ENCODE measurements around the gene IL18. TPM values are rescaled to one million over a fixed set of nuclear protein-coding genes. Genes with fewer than 3 reads are reported as not detected.
"Not testable (repeated sequence)": the region's sequence is repeated elsewhere in the genome, so short reads cannot be mapped to it uniquely, and the experiment has no call there.

The IL18 gene
- total RNA-seq, 2 experiments from 2014 or later = not detected

DNA sequence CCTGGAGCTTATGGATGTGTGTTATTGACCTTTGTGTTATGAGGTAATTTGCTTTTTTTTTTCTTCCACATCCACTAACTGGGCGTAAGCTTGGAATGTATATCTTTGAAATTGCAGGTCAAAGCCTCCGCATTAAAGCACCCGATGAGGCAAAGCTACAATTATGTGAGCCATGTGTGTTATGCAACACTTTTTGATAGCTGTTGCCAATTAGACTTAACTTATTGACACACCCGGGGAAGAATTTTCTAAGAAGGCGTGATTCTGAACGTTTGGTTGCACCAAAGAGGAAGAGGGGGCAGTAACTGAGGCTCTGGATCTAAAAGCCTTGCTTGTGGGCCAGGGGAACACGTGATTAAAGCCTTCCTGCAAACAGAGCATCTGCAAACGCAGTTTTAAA is 2.7 kb upstream of the IL18 start:
- Mint-ChIP-seq H3K27ac (no peak overlapping the region), H3K9me3 (no peaks in the 10 kb centered on the region), H3K27me3 (peaks cover 15% of the 10 kb centered on the region), H3K4me1 (ENCODE audit: low read depth) (no peaks in the 10 kb centered on the region), H3K4me3 (no peak overlapping the region), H3K36me3 (ENCODE audit: low read depth) (no peaks in the 10 kb centered on the region)
- ATAC-seq (no peak), DNase-seq (no peak)
- CTCF ChIA-PET = no interaction called here
- TF ChIP-seq, protein P1, sequence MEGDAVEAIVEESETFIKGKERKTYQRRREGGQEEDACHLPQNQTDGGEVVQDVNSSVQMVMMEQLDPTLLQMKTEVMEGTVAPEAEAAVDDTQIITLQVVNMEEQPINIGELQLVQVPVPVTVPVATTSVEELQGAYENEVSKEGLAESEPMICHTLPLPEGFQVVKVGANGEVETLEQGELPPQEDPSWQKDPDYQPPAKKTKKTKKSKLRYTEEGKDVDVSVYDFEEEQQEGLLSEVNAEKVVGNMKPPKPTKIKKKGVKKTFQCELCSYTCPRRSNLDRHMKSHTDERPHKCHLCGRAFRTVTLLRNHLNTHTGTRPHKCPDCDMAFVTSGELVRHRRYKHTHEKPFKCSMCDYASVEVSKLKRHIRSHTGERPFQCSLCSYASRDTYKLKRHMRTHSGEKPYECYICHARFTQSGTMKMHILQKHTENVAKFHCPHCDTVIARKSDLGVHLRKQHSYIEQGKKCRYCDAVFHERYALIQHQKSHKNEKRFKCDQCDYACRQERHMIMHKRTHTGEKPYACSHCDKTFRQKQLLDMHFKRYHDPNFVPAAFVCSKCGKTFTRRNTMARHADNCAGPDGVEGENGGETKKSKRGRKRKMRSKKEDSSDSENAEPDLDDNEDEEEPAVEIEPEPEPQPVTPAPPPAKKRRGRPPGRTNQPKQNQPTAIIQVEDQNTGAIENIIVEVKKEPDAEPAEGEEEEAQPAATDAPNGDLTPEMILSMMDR (IDR thresholded peaks at IDR 0.05) = no peak
- intact Hi-C loops (cut with micrococcal nuclease) = no loop called here
- POLR2A ChIA-PET = no interaction called here

GRCh38 chr11:112165049-112165448 is 1.2 kb upstream of the IL18 start:
- Mint-ChIP-seq H3K4me3 (no peak overlapping the region), H3K27ac (no peak overlapping the region), H3K4me1 (ENCODE audit: low read depth) (no peaks in the 10 kb centered on the region), H3K36me3 (ENCODE audit: low read depth) (no peaks in the 10 kb centered on the region), H3K9me3 (no peaks in the 10 kb centered on the region), H3K27me3 (peaks cover 15% of the 10 kb centered on the region)
- POLR2A ChIA-PET = no interaction called here
- ATAC-seq (no peak), DNase-seq (no peak)
- TF ChIP-seq, protein P1 (IDR thresholded peaks at IDR 0.05) = no peak
- CTCF ChIA-PET = interaction anchor here (1.2 to 1.6 kb wide), 2 partner anchors 10 to 115 kb away, joined by 3 to 4 read pairs; partner anchors contain the start of gene BCO2
- intact Hi-C loops (cut with micrococcal nuclease) = no loop called here

- H3K27ac Mint-ChIP-seq = no peak overlapping the region
- CTCF ChIA-PET = interaction anchor here (1.0 kb wide), 1 partner anchor 49 kb away, joined by 4 read pairs; no protein-coding TSS in a partner anchor
- DNase-seq (no peak), ATAC-seq (no peak)
- no peaks in the 10 kb centered on the region for H3K4me1 Mint-ChIP-seq (ENCODE audit: low read depth)
- intact Hi-C loops (cut with micrococcal nuclease) = no loop called here
- POLR2A ChIA-PET = interaction anchor here (0.7 kb wide), 1 partner anchor 45 kb away, joined by 4 read pairs; no protein-coding TSS in a partner anchor
- peaks cover 17% of the 10 kb centered on the region for H3K27me3 Mint-ChIP-seq
- H3K4me3 Mint-ChIP-seq = no peak overlapping the region
- no peaks in the 10 kb centered on the region for H3K9me3 Mint-ChIP-seq
- TF ChIP-seq, protein P1 (IDR thresholded peaks at IDR 0.05) = no peak
- no peaks in the 10 kb centered on the region for H3K36me3 Mint-ChIP-seq (ENCODE audit: low read depth)
These were observed 940 bp downstream of the IL18 start for GRCh38 chr11:112162761-112163546.

DNA sequence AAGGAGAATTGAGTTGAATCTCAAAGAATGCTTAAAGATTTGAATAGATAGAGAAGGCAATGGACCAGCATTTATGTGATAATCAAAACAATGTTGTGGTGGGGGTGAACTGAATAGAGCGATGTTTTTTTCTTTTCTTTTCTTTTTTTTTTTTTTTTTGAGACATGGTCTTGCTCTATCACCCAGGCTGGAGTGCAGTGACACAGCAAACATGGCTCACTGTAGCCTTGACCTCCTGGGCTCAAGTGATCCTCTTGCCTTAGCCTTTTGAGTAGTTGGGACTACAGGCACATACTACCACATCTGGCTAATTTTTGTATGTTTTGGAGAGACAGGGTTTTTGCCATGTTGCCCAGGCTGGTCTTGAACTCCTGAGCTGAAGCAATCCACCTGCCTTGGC is 1.7 kb downstream of the IL18 start:
- intact Hi-C loops (cut with micrococcal nuclease); H3K27ac Mint-ChIP-seq; H3K4me3 Mint-ChIP-seq; H3K9me3 Mint-ChIP-seq; DNase-seq; POLR2A ChIA-PET; H3K36me3 Mint-ChIP-seq (ENCODE audit: low read depth); ATAC-seq; H3K4me1 Mint-ChIP-seq (ENCODE audit: low read depth): not testable (repeated sequence)
- peaks cover 17% of the 10 kb centered on the region for H3K27me3 Mint-ChIP-seq
- CTCF ChIA-PET = interaction anchor here (1.0 kb wide), 1 partner anchor 48 kb away, joined by 4 read pairs; no protein-coding TSS in a partner anchor

DNA sequence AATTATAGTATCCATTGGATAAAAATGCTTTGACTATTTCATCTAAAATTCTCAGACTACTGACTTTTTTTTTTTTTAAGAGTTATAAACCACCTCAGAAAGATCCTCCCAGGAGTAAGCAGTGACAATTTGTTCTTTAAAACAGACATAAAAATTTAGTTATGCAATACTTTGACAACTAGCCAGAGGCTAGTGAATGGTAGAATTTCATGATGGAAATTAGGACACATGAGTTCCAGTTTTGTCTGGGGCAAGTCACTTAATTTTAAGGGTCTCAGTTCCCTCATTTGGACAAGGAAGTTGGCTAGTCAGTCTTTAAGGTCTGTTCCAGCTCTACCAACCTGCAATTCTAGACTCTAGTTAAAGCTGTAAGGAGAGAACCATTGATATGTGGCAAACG is 2.9 kb downstream of the IL18 start:
- ATAC-seq (no peak), DNase-seq (no peak)
- ChIA-PET CTCF (interaction anchor here (1.9 kb wide), 1 partner anchor 8 kb away, joined by 3 read pairs; no protein-coding TSS in a partner anchor), POLR2A (no interaction called here)
- Mint-ChIP-seq H3K27me3 (peaks cover 17% of the 10 kb centered on the region), H3K4me3 (no peak overlapping the region), H3K36me3 (ENCODE audit: low read depth) (no peaks in the 10 kb centered on the region), H3K27ac (no peak overlapping the region), H3K4me1 (ENCODE audit: low read depth) (peaks cover 2% of the 10 kb centered on the region), H3K9me3 (no peaks in the 10 kb centered on the region)
- TF ChIP-seq, protein P1 (IDR thresholded peaks at IDR 0.05) = no peak
- intact Hi-C loops (cut with micrococcal nuclease) = no loop called here
